ENCODE data around the gene JMJD1C.

DNA sequence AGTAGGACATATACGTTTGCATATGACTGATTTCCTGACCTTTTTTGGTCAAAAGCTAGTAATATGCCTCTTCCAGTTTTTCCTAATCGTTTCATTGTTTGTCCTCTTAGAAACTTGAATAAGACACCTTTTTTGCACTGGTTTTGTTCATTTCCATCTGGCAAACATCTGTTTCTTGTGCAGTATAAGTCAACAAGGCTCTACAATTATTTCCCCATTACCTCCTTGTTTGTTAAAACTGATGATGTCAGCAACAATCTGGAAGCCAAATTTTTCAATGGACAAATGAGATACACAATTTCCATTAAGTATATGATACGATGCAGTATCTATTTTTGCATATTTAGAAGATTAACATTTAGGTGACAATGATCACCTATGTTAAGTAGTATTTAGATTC lies 183.8 kb downstream of the JMJD1C start:
- TF ChIP-seq, protein P1, sequence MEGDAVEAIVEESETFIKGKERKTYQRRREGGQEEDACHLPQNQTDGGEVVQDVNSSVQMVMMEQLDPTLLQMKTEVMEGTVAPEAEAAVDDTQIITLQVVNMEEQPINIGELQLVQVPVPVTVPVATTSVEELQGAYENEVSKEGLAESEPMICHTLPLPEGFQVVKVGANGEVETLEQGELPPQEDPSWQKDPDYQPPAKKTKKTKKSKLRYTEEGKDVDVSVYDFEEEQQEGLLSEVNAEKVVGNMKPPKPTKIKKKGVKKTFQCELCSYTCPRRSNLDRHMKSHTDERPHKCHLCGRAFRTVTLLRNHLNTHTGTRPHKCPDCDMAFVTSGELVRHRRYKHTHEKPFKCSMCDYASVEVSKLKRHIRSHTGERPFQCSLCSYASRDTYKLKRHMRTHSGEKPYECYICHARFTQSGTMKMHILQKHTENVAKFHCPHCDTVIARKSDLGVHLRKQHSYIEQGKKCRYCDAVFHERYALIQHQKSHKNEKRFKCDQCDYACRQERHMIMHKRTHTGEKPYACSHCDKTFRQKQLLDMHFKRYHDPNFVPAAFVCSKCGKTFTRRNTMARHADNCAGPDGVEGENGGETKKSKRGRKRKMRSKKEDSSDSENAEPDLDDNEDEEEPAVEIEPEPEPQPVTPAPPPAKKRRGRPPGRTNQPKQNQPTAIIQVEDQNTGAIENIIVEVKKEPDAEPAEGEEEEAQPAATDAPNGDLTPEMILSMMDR (conservative IDR thresholded peaks at IDR 0.05; ENCODE audit: low read length): no peak
- TF ChIP-seq EZH2phosphoT487 (IDR thresholded peaks at IDR 0.05; ENCODE audit: borderline replicate concordance, low read depth, low read length): no peak
